HCT116 (cell line): ENCODE measurements around the gene ARNT2. TPM values are rescaled to one million over a fixed set of nuclear protein-coding genes. Genes with fewer than 3 reads are reported as not detected.

Experiments
- ATAC-seq: fragments of 200-7000 bp; cut with Tn5 transposase; 2 replicates; pipeline ENCODE4 v1.9.1; 2020; ENCODE audit warnings: mild to moderate bottlenecking, moderate library complexity
- BruUV-seq: library from RNA; stranded (reverse); fragments of 400-500 nt; replicated peaks from 2 replicates; lab custom pipeline; 2021; lab: Mats Ljungman, UMichigan
- CTCF ChIA-PET: fragments of 300-600 bp; sonication (Branson Sonifier 250); formaldehyde crosslinking; loops from one replicate; lab custom pipeline; 2021; ENCODE audit warnings: antibody characterized with exemption; lab: Charles Lee
- POLR2A ChIA-PET: fragments of 300-600, 350-600 bp; sonication (Branson Sonifier 250); formaldehyde crosslinking; loops from one replicate; lab custom pipeline; 2021; ENCODE audit warnings: antibody characterized with exemption; lab: Charles Lee
- RAD21 ChIA-PET, 2 experiments: fragments of 300-600 bp; sonication (Branson Sonifier 250); formaldehyde crosslinking; loops; one replicate each; lab custom pipeline; 2023; ENCODE audit warnings: low total read pairs in 2 of 2; ENCODE audit not compliant: uncharacterized antibody in 2 of 2, unreplicated experiment in 2 of 2, low non-redundant PET in 1 of 2; lab: Charles Lee
- DNase-seq: peaks from one replicate; pipeline ENCODE4 v3.0.0-alpha.2; 2010; ENCODE audit warnings: low read depth, low spot score
- H2AFZ ChIP-seq: fragments of 200-600 bp; shearing (Covaris generic), sonication (generic); 2 replicates; pipeline ENCODE4 v1.6.1; 2017; ENCODE audit warnings: low read depth, mixed run types, mixed read lengths, antibody characterized with exemption, low read length; ENCODE audit not compliant: poor library complexity, severe bottlenecking
- H3K27ac ChIP-seq: 2 replicates; pipeline ENCODE4 v1.5.1; 2012; ENCODE audit warnings: low read depth, low read length
- H3K27me3 ChIP-seq: fragments of 200-600 bp; sonication (generic); 2 replicates; pipeline ENCODE4 v1.6.1; 2016; ENCODE audit warnings: mixed run types, low read length, mixed read lengths; ENCODE audit not compliant: insufficient read depth
- H3K36me3 ChIP-seq, 2 experiments: fragments of 200-500 bp in 1 of 2; fragments of 200-600 bp in 1 of 2; sonication (Bioruptor generic) in 1 of 2; sonication (generic) in 1 of 2; 2 replicates each; pipeline versions ENCODE4 v1.5.1 to v1.6.1; 2014 to 2016; ENCODE audit warnings: low read length in 2 of 2, inconsistent platforms in 1 of 2, mixed read lengths in 1 of 2, mixed run types in 1 of 2; ENCODE audit not compliant: insufficient read depth in 2 of 2, control insufficient read depth in 1 of 2
- H3K4me1 ChIP-seq, 2 experiments: fragments of 200-600 bp in 1 of 2; sonication (generic) in 1 of 2; 2 replicates each; pipeline versions ENCODE4 v1.5.1 to v1.6.1; 2012 to 2017; ENCODE audit warnings: low read length in 2 of 2, inconsistent platforms in 1 of 2, mild to moderate bottlenecking in 1 of 2, mixed read lengths in 1 of 2, mixed run types in 1 of 2, moderate library complexity in 1 of 2; ENCODE audit not compliant: insufficient read depth in 2 of 2, control insufficient read depth in 1 of 2
- H3K4me2 ChIP-seq: fragments of 200-600 bp; sonication (generic); 2 replicates; pipeline ENCODE4 v1.6.1; 2017; ENCODE audit warnings: mixed run types, low read length, mixed read lengths
- H3K4me3 ChIP-seq, 2 experiments: fragments of 200-600 bp in 1 of 2; sonication (generic) in 1 of 2; replicated peaks in 1 of 2; 2 replicates each; pipeline ENCODE4 v1.5.1; 2011 to 2016; ENCODE audit warnings: low read length in 2 of 2, control low read depth in 1 of 2, low read depth in 1 of 2, mild to moderate bottlenecking in 1 of 2, mixed read lengths in 1 of 2, mixed run types in 1 of 2
- H3K79me2 ChIP-seq: fragments of 200-600 bp; sonication (generic); 2 replicates; pipeline ENCODE4 v1.6.1; 2017; ENCODE audit warnings: mild to moderate bottlenecking, mixed run types, low read length, moderate library complexity, mixed read lengths; ENCODE audit not compliant: insufficient read depth
- H3K9ac ChIP-seq: fragments of 200-600 bp; sonication (generic); 2 replicates; pipeline ENCODE4 v1.6.1; 2016; ENCODE audit warnings: low read length, mixed read lengths
- H3K9me2 ChIP-seq: fragments of 200-600 bp; sonication (generic), shearing (Covaris generic); 2 replicates; pipeline ENCODE4 v1.6.1; 2017; ENCODE audit warnings: mixed run types, mild to moderate bottlenecking, moderate library complexity; ENCODE audit not compliant: insufficient read depth
- H3K9me3 ChIP-seq, 2 experiments: fragments of 200-500 bp in 1 of 2; fragments of 200-600 bp in 1 of 2; sonication (Bioruptor generic) in 1 of 2; sonication (generic) in 1 of 2; 2 replicates each; pipeline ENCODE4 v1.6.1; 2014 to 2017; ENCODE audit warnings: low read length in 2 of 2, mixed read lengths in 2 of 2, inconsistent platforms in 1 of 2, low read depth in 1 of 2, mild to moderate bottlenecking in 1 of 2, mixed run types in 1 of 2, moderate library complexity in 1 of 2; ENCODE audit not compliant: control insufficient read depth in 1 of 2, insufficient read depth in 1 of 2
- H4K20me1 ChIP-seq: fragments of 200-600 bp; sonication (generic), shearing (Covaris generic); 2 replicates; pipeline ENCODE4 v1.6.1; 2017; ENCODE audit warnings: mixed run types, mild to moderate bottlenecking, moderate library complexity; ENCODE audit not compliant: insufficient read depth
- ATF3 ChIP-seq: IDR thresholded peaks from 2 replicates; pipeline ENCODE4 v1.6.1; 2012
- CEBPB ChIP-seq: IDR thresholded peaks from 2 replicates; pipeline ENCODE4 v1.6.1; 2012; ENCODE audit warnings: low read depth
- ELF1 ChIP-seq: IDR thresholded peaks from 2 replicates; pipeline ENCODE4 v1.6.1; 2012; ENCODE audit warnings: low read depth, borderline replicate concordance
- EZH2phosphoT487 ChIP-seq: fragments of 200-600 bp; IDR thresholded peaks from 2 replicates; pipeline ENCODE4 v1.6.1; 2018; ENCODE audit warnings: antibody characterized with exemption, borderline replicate concordance
- JUND ChIP-seq: IDR thresholded peaks from 2 replicates; pipeline ENCODE4 v1.6.1; 2012
- MAX ChIP-seq: IDR thresholded peaks from 2 replicates; pipeline ENCODE4 v1.6.1; 2012
- POLR2A ChIP-seq: IDR thresholded peaks from 2 replicates; pipeline ENCODE4 v1.7.0; 2011; ENCODE audit warnings: borderline replicate concordance; ENCODE audit not compliant: insufficient read depth, insufficient read length; ENCODE audit errors: extremely low read depth
- SIN3A ChIP-seq: IDR thresholded peaks from 2 replicates; pipeline ENCODE4 v1.6.1; 2012; ENCODE audit warnings: low read depth
- SRF ChIP-seq: IDR thresholded peaks from 2 replicates; pipeline ENCODE4 v1.6.1; 2012; ENCODE audit warnings: low read depth
- YY1 ChIP-seq: IDR thresholded peaks from 2 replicates; pipeline ENCODE4 v1.6.1; 2011; ENCODE audit warnings: low read length, low read depth, moderate library complexity, mild to moderate bottlenecking; ENCODE audit not compliant: insufficient replicate concordance; ENCODE audit errors: extremely low read depth
- ZBTB33 ChIP-seq: IDR thresholded peaks from 2 replicates; pipeline ENCODE4 v1.6.1; 2011; ENCODE audit warnings: mild to moderate bottlenecking, low read length, moderate library complexity; ENCODE audit not compliant: insufficient replicate concordance; ENCODE audit errors: extremely low read depth
- ZNF274 ChIP-seq: fragments of 200-500 bp; sonication (Bioruptor generic); IDR thresholded peaks from 2 replicates; pipeline ENCODE4 v1.6.1; 2014; ENCODE audit warnings: mild to moderate bottlenecking, low read depth, low read length, inconsistent platforms
- intact Hi-C: fragments of 100-400 bp; cut with micrococcal nuclease; formaldehyde crosslinking; loops from 2 replicates; pipeline ENCODE4 v1.10.0; 2022
- total RNA-seq: library from RNA; stranded (reverse); gene quantifications from one replicate; pipeline ENCODE4 v1.2.1, GENCODE V29; 2021; ENCODE audit not compliant: unreplicated experiment

ARNT2 gene
- total RNA-seq, 1 experiment from 2014 or later = 3.0 TPM

GRCh38 chr15:80424381-80424780, 20.2 kb downstream of the ARNT2 start:
- no peaks in the 10 kb centered on the region for H3K27me3 ChIP-seq
- H2AFZ ChIP-seq = no peak overlapping the region
- H4K20me1 ChIP-seq = no peaks in the 10 kb centered on the region
- ATAC-seq (no peak), DNase-seq (no peak)
- TF ChIP-seq ELF1 (no peak), SRF (no peak), ZBTB33 (no peak), EZH2phosphoT487 (no peak)
- no peaks in the 10 kb centered on the region for H3K79me2 ChIP-seq
- H3K36me3 ChIP-seq = no peaks in the 10 kb centered on the region
- H3K4me3 ChIP-seq = no peak overlapping the region
- no peaks in the 10 kb centered on the region for H3K4me1 ChIP-seq
- ChIA-PET POLR2A (no interaction called here), CTCF (no interaction called here), RAD21 (no interaction called here)
- no TSS peak for BruUV-seq
- H3K4me2 ChIP-seq = no peak overlapping the region
- no peaks in the 10 kb centered on the region for H3K9me2 ChIP-seq
- no peak overlapping the region for H3K9ac ChIP-seq
- no peak overlapping the region for H3K27ac ChIP-seq
- no peaks in the 10 kb centered on the region for H3K9me3 ChIP-seq
- intact Hi-C loops = no loop called here

GRCh38 chr15:80426316-80426715, 22.1 kb downstream of the ARNT2 start:
- intact Hi-C loops = no loop called here
- no peaks in the 10 kb centered on the region for H3K36me3 ChIP-seq
- no peaks in the 10 kb centered on the region for H3K79me2 ChIP-seq
- no peaks in the 10 kb centered on the region for H3K27me3 ChIP-seq
- POLR2A ChIA-PET = interaction anchor here (0.6 kb wide), 1 partner anchor 88 kb away, joined by 3 read pairs; no protein-coding TSS in a partner anchor
- no peak overlapping the region for H3K27ac ChIP-seq
- H3K9me2 ChIP-seq = no peaks in the 10 kb centered on the region
- no peak overlapping the region for H3K4me3 ChIP-seq
- no peaks in the 10 kb centered on the region for H4K20me1 ChIP-seq
- no TSS peak for BruUV-seq
- ATAC-seq = no peak
- H2AFZ ChIP-seq = no peak overlapping the region
- no peak for DNase-seq
- H3K4me1 ChIP-seq = no peaks in the 10 kb centered on the region
- RAD21 ChIA-PET = no interaction called here
- CTCF ChIA-PET = no interaction called here
- H3K4me2 ChIP-seq = no peak overlapping the region
- no peaks in the 10 kb centered on the region for H3K9me3 ChIP-seq
- TF ChIP-seq MAX (no peak), ZNF274 (no peak), YY1 (no peak), JUND (no peak), CEBPB (no peak), ZBTB33 (no peak), SIN3A (no peak), POLR2A (no peak), ATF3 (no peak)
- no peak overlapping the region for H3K9ac ChIP-seq
